Measurements from ENCODE around the gene GGT6.

GGT6 gene

GRCh38 chr17:4536742-4537411 lies 23.5 kb downstream of the GGT6 start:
- DNase-seq = no peak

DNA sequence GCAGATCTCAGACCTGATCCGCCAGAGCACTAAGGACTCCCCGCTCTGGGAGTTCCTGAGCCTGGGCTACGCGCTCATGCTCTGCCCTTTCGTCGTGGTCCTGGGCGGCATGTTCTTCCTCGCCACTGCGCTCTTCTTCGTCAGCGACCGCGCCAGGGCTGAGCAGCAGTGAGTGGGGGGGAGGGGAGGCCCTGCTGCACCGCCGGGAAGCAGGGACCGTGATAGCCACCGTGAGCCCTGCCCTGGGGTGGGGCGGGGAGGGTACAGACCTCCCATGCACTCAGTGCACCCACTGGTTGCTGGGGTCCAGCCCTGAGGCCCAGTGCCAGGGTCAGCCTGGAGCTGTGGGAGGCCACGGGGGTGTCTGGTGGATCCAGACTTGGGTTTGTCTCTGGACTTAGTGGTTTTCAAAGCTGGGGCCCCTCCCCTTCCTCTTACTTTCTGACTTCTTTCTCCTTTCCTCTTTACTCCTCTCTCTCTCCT lies 24.1 kb downstream of the GGT6 start:
- no peak for DNase-seq

DNA sequence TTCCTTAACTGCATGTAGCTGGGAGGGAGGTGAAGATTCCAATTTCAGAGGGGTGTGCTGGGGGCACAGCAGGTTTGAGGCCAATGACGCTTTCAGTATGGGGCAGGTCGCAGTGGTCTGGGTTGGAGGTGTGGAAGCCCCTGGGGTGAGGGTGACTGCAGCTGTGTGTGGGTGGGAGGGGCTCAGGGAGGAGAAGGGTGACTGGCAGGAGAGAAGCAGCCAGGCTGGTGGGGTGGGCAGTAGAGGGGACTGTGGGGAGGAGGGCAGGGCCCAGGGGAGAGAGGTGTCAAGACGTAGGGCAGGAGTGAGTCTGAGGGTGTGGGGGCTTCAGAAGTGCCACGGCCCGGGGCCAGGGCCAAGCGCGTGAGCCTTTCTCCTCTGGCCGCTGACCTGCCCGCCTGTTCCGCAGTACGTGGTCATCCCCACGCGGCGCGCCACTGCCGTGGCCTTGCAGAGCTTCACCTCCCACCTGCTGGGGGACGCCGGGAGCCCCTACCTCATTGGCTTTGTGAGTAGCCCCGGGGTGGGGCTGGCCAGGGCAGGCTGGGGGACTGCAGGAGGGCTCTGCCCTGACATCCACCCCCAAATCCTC lies 24.6 kb downstream of the GGT6 start:
- no peak for DNase-seq

- no peak for DNase-seq
Observed at GRCh38 chr17:4534928-4535666, 25.3 kb downstream of the GGT6 start.

GRCh38 chr17:4534515-4534914 lies 25.9 kb downstream of the GGT6 start:
- no peak for DNase-seq

GRCh38 chr17:4533523-4534504 lies 26.6 kb downstream of the GGT6 start:
- DNase-seq = no peak

DNA sequence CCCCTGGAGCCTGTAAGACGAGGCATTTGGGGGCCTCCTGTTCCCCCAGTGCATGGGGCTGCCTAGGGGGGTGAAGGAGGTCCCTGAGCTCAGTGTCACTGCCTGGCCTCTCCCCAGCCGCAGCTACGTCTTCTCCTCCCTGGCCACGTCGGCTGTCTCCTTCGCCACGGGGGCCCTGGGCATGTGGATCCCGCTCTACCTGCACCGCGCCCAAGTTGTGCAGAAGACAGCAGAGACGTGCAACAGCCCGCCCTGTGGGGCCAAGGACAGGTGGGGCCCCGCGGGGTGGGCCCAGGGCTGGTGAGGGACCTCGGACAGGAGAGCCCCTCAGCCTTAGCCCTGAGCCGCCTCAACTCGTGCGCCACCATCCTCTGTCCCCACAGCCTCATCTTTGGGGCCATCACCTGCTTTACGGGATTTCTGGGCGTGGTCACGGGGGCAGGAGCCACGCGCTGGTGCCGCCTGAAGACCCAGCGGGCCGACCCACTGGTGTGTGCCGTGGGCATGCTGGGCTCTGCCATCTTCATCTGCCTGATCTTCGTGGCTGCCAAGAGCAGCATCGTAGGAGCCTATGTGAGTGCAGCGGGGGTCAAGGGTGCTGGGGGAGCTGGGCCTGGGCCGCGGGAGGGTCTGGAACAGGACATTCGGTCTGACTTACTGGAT lies 27.4 kb downstream of the GGT6 start:
- DNase-seq = no peak

DNA sequence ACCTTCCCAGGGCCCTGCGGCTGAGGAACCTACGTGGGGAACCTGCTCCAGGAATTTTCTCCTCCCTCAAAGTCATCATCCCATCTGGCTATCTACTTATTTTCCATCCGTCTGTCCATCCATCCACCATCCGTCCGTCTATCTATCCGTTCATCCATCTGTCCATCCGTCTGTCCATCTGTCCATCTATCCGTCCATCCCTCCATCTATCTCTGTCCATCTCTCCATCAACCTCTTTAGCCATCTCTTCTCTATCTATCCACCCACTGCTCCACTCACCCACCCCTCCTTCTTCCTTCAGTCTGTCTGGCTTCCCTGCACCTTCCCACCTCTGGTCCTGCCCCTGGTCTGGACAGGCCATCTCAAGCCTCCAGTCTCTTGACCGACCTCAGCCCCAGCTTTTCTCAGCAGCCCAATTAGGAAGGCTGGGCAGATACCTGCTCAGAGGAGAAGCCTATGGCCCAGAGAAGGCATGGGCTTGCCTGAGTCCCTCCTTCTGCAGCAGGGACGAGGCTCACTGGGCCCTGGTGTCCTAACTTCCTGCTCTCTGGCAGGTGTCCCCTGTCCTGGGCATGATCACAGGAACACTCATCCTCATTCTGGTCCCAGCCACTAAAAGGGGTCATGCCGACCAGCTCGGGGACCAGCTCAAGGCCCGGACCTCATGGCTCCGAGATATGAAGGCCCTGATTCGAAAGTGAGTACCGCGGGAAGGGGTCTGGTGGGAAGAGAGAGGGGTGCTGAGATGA lies 28.2 kb downstream of the GGT6 start:
- no peak for DNase-seq

DNA sequence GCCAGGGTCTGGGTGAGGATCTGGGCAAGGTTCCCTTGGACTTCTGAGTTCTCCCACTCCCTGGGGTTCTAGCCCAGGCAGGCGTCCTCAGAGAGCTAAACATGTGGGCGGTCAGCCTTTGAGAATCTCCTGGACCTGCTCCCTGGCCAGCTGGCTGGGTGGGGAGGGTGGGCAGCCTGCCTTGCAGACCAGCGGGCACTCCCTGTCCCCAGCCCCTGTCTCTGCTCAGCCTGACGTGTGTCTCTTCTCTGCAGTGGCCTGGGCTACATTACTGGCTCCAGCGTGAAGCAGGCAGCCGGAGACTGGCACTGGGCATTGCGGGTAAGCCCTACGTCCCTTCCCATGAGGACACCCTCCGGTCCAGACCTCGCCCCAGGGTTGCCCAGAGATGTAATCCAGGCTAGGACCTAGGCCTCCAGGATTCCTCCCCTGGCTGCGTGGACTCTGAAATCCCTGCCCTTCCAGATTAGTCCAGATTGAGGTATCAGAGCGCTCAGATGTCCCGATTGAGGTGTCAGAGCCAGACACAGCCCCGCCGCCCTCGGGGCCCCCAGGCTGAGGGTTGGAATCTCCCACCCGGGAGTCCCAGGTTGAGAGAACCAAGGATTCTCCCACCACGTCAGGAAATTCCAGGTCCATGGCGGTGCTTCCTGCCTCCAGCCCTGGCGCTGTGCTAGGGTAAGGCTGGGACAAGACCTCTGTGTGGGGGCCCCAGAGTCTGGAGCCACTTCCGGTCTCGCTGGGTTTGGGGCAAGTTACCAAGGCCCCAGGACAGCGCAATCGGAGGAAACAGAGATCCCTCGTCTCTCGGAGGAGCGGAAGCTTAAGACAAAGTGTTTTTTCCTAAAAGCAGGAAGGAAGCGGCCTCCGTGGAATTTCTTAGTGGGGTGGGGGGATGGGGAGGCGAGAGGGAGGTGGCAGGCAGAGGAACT lies 29.3 kb downstream of the GGT6 start:
- no peak for DNase-seq

DNA sequence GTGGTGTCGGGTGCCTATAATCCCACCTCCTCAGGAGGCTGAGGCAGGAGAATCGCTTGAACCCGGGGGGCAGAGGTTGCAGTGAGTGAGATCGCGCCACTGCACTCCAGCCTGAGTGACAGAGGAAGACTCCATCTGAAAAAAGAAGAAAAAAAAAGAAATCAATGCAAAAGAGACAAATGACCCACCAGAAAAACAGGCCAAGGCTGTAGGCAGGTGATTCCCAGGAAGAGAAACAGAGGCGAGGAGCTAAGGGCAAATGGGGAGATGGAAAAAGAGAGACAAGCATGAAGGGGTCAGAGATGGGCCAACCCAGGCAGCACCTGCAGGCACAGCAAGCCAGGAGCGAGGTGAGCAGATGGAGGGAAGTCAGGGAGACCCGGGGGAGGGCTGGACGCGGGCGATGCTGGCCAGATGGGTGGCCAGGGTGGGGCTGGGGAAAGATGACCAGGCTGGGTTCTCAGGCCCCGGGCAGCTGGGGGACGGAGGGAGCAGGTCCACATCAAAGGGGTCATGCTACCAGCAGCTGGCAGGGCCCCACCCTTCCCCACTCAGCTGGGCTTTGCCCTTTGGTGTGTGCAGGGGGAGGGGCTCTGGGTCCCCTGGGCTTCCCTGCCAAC lies 30.7 kb downstream of the GGT6 start:
- DNase-seq = no peak

DNA sequence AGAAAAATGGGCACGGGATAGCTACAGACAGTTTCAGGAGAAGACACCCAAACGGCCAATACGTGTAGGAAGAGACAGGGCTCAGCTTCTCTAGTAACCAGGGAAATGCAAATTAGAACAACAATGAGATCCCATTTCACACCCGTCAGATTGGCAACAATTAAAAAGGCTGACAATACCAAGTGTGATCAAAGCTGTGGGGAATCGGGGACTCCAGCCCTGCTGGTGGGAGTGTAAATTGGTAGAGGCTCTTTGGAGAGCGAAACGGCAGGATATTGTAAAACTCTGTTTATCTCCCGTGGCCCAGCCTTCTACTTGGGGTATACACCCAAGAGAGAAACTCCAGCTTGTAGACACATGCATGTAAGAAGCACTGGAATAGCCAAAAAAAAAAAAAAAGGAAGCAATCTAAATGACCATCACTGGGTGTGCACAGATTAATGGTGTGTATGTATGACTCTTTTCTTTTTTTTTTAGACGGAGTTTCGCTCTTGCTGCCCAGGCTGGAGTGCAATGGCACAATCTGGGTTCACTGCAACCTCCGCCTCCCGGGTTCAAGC lies 32.7 kb downstream of the GGT6 start:
- DNase-seq = no peak

GRCh38 chr17:4527134-4527533 lies 33.2 kb downstream of the GGT6 start:
- no peak for DNase-seq

DNA sequence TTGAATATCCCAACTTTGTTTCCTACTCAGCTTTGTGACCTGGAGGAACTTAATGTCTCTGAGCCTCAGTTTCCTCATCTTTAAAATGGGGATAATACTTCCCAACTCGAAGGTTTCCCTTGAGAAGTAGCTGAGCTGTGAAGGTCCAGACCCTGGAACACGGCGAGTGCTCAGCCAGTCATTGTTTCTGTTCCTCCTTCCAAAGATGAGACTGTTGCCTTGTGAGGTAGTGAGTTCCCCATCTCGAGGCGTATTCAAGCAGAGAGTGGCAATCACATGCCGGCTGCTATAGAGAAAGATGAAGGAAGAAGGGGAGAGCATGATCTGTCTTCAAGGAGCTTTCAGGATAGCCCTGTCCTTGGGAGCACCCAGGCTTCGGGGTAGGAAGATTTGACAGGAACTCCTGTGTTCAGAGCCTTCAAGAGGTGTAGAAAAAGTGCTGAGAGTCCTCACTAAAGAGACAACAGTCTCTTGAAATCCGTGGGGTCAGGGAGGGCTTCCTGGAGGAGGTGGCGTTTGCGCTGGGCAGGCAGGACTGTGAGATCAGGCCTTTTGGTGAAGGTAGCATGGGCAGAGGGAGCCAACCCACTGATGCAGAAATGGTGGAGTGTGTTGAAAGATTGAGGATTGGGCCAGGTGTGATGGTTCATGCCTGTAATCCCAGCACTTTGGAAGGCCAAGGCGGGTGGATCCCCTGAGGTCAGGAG lies 34.5 kb downstream of the GGT6 start:
- no peak for DNase-seq

DNA sequence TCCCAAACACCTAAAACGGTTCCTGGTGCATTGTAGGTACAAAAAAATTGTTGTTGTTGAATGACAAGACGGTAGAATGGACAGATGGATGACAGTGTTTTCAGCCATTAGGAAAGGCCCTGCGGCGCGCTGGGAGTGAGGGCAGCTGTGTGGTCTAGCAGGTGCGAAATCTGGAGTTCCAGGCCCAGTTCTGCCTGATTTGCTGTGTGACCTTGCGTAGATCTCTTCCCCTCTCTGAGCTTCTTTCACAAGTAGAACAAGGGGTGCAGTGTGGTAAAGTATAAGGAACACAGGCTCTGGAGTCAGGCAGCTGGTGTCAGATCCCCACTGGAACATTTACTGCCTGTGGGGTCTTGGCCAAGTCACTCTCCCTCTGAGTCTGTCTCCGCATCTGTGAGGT lies 36.4 kb downstream of the GGT6 start:
- no peak for DNase-seq

- DNase-seq = no peak
Observed at GRCh38 chr17:4522661-4523060, 37.7 kb downstream of the GGT6 start.

GRCh38 chr17:4520894-4521600 lies 39.3 kb downstream of the GGT6 start:
- no peak for DNase-seq

DNA sequence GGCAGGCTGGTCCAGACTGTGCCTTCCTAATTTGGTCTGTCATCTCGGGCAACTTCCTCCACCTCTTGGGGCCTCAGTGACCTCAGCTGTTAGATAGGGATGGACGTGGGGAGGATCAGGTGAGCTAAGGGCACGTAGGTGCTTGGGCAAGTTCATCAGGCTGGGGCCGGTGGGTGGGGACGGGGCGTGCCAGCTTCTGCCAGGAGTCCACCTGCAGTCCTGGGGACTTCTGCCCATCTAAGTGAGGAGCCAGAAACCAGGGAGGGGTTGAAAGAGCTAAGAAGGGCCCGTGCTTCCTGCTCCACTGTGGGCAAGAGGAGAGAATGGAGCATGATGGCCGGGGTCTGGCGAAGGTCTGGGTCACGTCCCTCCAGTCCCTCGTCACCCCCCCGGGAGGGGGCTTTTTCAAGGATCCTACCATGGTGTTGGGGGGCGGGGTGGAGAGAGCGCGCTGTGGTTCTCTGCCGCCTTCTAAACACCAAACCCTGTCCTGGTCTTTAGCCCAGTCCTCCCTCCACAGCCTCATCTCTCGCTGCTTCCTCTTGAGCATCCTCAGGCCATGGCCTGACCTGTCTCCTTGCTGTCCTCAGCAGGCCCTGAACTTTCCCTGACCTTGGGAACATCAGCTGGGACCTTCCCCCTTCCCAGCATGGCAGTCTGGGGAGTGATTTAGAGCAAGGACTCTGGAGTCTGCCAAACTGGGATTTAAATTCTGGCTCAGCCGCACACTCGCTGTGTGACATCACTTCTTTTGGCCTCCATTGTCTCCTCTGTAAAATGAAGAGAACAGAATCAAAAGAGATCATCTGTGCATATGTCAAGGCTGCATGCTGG lies 40.1 kb downstream of the GGT6 start:
- no peak for DNase-seq
